GM19468 (cell line): Measurements from ENCODE around the gene ROBO1.
"Not testable (repeated sequence)": the region's sequence is repeated elsewhere in the genome, so short reads cannot be mapped to it uniquely, and the experiment has no call there.

Experiments
- ATAC-seq: cut with Tn5 transposase; IDR thresholded peaks from one replicate; pipeline ENCODE4 v1.9.1; 2021; ENCODE audit warnings: mild to moderate bottlenecking, moderate library complexity, moderate number of reproducible peaks; ENCODE audit not compliant: unreplicated experiment; ENCODE audit errors: extremely low read depth

ROBO1 gene

DNA sequence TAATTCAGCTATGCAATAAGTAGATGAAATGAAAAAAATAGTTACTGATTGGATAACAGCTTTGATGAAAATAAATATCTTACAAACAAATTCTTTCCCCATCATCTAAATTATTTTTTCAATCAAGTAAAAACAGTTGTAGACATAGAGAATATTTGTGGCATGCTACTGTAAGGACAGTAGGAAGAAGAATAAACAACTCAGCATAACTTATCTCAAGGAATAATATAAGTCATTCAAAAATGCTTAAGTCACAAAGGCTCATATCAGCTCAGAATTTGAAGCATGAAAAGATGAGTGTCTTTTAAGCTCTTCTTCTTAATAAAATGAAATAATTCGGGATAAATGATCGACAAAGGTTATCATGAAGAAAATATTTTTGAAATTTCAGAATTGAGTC lies 1029.0 kb downstream of the ROBO1 start:
- ATAC-seq = no peak

- ATAC-seq = no peak
Measured at GRCh38 chr3:78737988-78738387, 1029.8 kb downstream of the ROBO1 start.

DNA sequence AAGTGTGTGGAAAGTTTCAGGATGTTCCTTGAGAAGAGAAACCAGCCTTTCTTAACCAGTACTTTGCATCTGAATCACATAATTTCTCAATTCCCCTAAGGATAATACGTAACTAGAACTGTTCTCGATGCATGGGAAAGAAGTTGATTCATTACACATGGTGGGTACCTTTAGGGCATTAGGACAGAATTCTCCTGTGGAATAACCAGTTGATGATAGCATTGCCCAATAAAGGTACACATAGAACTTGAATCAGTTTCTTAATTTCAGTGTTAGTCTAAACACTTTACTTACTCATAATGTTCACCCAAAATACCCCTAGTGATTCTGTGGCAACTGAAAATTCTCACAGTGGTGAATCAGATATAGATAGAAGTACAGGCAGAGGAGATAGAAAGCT lies 1030.9 kb downstream of the ROBO1 start:
- no peak for ATAC-seq

DNA sequence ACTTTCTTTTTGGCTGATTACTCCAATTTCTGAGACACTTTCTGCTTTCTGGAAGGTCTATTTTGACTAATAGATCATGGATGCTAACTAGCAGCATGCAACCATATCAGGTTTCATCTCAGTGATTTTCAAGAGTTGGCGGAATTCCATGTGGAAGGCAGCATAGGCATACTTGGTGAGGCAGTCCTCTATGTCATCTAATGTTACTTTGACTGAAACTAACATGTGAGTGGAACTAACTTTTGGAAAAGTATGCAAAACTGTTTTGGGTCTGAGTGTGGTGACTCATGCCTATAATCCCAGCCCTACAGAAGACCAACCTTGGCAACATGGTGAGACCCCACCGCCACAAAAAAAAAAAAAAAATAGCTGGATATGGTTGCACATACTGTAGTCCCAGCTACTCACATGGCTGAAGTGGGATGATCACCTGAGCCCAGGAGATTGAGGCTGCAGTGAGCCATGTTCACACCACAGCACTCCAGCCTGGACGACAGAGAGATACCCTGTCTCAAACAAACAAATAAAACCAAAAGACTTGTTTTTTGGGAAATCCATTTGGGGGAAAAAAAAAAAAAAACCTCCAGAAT lies 1033.7 kb downstream of the ROBO1 start:
- no peak for ATAC-seq

DNA sequence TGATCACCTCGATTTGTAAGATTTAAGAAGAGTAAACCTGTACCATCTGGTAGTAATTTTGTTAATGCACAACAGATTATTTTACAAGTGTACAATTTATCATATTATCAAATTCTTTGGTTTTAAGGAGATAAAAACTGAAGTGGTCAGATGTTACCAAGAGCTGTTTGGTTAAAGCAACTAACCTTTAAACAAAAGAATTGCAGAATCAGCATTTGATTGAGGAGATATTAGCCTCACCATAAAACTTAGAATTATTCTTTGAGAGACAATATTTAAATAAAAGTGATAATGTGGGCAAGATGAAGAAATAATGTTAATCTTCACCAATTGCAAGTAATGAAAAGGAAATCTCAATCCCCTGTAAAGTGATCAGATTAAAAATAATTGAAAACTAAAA lies 1034.9 kb downstream of the ROBO1 start:
- no peak for ATAC-seq

DNA sequence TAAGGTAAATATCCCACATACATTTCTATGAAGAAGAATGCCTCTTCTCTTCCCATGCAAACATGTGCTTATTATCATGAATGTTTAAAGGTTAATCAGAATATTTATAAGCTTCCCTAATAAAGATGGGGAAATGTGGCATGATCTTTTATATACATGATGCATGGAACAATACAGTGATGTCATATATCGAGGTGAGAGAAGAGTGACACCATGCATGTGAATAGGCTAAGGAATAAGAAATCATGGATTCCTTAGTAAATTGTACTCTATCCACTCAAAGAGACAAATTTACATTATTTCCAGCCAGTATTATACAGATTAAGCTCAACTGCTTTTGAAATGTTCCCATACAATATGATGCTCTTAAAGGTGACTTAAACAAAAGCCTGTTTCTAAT lies 1035.3 kb downstream of the ROBO1 start:
- ATAC-seq = no peak

- ATAC-seq = no peak
Measured at GRCh38 chr3:78729946-78730345, 1037.9 kb downstream of the ROBO1 start.

- no peak for ATAC-seq
Measured at GRCh38 chr3:78728406-78729145, 1039.2 kb downstream of the ROBO1 start.

- ATAC-seq = no peak
Measured at GRCh38 chr3:78726545-78726944, 1041.3 kb downstream of the ROBO1 start.

DNA sequence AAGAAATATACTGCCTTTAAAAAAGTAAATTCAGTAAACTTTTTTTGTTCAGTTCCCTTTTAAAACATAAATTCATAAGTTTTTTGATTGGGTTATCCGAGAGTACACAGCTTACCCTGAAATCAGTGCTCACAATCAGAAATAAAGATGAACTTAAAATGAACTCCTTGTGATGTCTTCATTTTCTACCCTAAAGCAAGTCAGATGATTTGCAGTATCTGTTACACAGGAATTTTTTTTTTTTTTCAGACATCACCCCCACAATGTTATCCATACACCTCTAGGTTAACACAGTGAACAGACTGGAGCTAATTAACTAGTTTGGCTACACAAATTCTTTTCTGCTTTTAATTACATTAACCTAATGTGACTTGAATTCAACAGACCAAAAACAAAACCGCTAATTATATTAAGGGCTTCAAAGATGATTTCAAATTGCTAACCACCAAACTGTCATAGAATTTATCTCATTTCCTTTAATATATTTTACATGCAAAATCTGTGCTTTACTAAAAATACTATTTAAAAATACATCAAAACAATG lies 1042.0 kb downstream of the ROBO1 start:
- no peak for ATAC-seq

- ATAC-seq = no peak
Measured at GRCh38 chr3:78724859-78725258, 1042.9 kb downstream of the ROBO1 start.

- ATAC-seq = not testable (repeated sequence)
Measured at GRCh38 chr3:78724364-78724763, 1043.4 kb downstream of the ROBO1 start.

DNA sequence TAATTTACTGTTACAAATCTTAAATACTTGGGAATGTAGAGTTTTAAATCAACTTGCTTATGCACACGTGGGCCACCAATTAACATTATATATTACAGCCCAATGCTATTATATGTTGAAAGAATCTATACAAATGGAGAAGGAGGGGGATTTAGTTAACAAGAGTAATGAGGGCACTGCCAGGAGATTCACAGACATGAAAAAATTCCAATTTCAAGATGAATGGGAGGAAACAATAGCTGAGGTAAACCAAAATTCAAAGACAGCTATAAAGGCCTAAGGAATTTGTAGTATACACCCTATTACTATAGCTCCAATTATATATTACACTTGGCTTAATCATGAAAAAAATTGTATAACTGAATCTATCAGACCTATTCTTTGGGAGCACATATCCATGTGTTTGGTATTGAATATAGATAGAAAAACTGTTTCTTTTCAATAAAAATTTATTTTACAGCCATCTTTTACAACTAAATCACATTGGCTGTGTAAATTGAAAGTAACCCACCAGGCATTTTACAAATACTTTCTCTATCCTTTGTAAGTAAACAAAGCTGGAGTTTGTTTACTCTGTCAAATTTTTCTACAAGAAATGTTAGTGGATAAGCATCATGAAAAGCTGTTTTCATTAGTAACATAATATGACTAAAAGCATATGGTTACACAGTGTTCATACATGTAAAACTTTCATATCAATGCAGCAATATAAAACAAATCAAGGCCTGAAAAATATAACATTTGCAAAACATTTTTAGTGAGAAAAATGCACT lies 1045.8 kb downstream of the ROBO1 start:
- no peak for ATAC-seq

- no peak for ATAC-seq
Measured at GRCh38 chr3:78718707-78719106, 1049.1 kb downstream of the ROBO1 start.

GRCh38 chr3:78717041-78717440 lies 1050.8 kb downstream of the ROBO1 start:
- no peak for ATAC-seq

GRCh38 chr3:78712941-78713340 lies 1054.9 kb downstream of the ROBO1 start:
- ATAC-seq = no peak

DNA sequence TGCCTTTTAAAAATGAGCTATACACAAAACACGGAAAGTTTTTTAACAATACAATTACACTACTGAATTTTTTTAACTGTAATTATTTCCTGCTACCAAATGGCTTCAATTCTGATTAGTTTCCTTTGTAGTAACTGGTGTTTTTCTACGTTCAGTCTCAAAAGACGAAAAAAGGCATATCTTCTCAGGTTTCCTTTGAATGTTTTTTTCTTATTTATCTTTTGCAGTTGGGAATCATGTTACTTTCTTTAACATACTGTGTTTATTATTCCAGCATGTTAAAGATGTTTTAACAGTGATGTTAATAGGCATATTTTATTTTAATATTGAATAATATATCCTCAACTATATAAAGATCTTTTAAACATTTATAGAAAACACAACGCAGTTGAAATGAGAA lies 1055.5 kb downstream of the ROBO1 start:
- ATAC-seq = no peak

DNA sequence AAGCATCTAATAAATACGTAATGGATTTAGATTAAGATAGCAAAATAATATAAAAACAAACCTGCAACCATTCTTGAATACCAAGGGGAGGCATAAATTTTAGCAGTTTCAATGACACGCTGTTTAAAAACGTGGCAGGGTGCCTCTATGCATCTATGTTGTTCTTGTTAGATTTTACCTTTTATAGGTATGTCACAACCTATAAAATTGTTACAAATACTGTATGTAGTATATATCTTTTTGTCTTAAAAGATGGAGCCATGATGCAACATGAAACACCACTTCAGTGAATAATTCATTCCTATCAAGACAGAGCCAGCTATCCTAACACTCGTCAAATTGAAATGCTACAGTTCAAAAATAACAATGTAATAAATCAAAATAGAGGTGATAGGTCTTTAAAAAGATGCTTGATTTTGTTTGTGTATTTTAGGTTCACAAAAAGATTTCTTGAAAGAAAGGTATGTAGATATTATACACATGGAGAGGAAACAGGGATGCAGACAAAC lies 1059.2 kb downstream of the ROBO1 start:
- ATAC-seq = no peak

GRCh38 chr3:78707609-78708008 lies 1060.2 kb downstream of the ROBO1 start:
- ATAC-seq = no peak

DNA sequence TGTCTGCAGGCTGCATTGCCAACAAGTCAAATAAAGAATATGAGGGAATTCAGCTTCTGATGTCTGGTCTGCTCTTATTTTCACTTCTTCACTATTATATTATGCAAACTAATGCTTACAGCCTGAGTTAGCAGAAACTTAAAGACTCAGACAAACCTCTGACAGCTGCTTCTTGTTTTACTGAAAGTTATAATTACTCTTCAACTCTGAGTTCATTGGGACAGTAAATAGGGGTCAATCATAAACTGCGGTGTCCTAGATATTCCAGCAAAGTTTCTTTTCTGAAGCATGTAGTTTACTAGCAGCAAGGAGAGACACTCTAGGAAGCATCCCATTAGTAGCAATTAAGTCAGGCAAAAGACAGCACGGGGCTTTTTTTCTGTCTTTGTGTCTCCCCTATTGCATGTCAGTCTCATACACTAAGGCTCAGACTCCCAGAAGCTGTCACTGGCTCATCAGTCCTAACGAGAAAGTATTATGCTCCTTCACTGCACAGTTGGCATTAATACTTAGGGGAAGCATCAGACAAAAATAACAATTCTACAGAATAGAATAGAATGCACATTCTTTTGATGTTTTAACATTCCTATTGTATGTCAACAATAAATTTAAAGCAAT lies 1060.8 kb downstream of the ROBO1 start:
- no peak for ATAC-seq
